Measurements from ENCODE around the gene FHAD1. TPM values are rescaled to one million over a fixed set of nuclear protein-coding genes. Genes with fewer than 3 reads are reported as not detected.

The FHAD1 gene
- total RNA-seq, 4 donors from 2014 or later, result 0.95 to 1.7 TPM; not detected in 2

DNA sequence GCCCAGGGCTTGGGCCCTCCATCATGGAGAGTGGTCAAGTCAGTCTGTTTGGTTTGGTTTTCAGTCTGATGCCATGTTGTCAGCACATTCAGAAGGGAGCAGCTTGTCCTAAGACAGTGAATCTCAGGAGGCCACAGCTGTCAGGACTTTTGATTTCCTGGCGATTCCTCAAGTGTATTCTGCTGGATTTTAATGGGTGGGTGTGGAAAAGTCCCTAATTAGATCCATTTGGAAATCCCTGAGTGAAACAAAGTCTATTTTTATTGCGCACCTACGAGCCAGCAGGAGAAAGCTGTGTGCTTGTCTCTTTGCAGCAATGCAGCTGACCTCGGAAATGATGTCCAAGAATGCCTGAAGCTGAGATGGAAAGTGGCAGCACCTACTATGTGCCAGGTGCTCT lies 21.6 kb upstream of the FHAD1 start:
- Histone ChIP-seq H3K27ac (no peak overlapping the region), H3K9me3 (no peaks in the 10 kb centered on the region), H3K4me1 (peaks cover 0 to 4% (median 0%) of the 10 kb centered on the region in 4 donors), H3K36me3 (no peaks in the 10 kb centered on the region), H3K27me3 (no peaks in the 10 kb centered on the region), H3K4me3 (no peak overlapping the region)
- TF ChIP-seq, protein P1, sequence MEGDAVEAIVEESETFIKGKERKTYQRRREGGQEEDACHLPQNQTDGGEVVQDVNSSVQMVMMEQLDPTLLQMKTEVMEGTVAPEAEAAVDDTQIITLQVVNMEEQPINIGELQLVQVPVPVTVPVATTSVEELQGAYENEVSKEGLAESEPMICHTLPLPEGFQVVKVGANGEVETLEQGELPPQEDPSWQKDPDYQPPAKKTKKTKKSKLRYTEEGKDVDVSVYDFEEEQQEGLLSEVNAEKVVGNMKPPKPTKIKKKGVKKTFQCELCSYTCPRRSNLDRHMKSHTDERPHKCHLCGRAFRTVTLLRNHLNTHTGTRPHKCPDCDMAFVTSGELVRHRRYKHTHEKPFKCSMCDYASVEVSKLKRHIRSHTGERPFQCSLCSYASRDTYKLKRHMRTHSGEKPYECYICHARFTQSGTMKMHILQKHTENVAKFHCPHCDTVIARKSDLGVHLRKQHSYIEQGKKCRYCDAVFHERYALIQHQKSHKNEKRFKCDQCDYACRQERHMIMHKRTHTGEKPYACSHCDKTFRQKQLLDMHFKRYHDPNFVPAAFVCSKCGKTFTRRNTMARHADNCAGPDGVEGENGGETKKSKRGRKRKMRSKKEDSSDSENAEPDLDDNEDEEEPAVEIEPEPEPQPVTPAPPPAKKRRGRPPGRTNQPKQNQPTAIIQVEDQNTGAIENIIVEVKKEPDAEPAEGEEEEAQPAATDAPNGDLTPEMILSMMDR (IDR thresholded peaks at IDR 0.05), result no peak
- no peak for TF ChIP-seq POLR2A (IDR thresholded peaks at IDR 0.05)
- DNase-seq, result no peak

DNA sequence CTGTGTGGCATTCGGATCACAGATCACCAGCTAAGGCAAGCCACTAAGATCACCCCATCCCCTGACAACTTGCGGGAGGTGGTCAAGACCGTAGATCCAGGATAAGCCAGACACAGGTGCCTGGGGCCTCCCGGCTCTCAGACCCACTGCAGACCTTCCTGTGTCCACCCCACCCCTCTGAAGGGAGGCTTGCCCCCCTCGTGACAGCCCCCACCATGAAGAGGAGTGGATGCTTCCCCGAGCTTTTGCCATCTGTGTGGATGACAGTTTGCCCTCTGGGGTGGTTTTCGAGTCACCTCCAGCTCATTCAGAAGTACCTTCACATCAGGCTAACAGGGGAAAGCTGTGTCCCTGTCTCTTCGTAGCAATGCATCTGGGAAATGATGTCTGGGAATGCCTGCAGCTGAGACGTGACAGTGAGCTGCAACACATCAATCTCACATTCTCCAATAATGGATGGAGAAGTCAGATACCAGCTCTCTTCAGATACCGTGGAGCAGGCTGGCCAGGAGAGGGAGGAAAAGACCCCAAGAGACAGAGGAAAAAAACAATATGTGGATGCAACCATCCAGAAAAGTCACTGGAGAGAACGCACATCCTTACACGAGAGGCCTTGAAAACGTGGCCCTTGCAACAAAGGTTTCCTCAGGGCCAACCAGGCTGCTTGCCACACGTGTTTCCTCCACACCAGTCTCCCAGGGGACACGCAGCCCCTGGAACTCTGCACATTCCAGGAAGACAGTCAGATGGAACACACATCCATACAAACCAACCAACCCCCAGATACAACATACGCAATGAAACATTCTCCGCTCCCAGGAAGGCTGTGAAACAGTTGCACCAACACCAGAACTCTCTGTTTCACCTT lies 20.4 kb upstream of the FHAD1 start:
- H3K9me3 ChIP-seq, result no peaks in the 10 kb centered on the region

GRCh38 chr1:15229707-15230131 lies 17.3 kb upstream of the FHAD1 start:
- Histone ChIP-seq H3K9me3 (no peaks in the 10 kb centered on the region), H3K27me3 (no peaks in the 10 kb centered on the region), H3K4me3 (no peak overlapping the region), H3K27ac (no peak overlapping the region), H3K36me3 (no peaks in the 10 kb centered on the region), H3K4me1 (no peaks in the 10 kb centered on the region)
- TF ChIP-seq, protein P1 (IDR thresholded peaks at IDR 0.05), result peak in 2 of 6 experiments; percentile 20 to 34
- no peak for TF ChIP-seq POLR2A (IDR thresholded peaks at IDR 0.05)
- DNase-seq, result peak in 1 of 3 donors; percentile 58

More for the DNA sequence above, 20.4 kb upstream of the FHAD1 start:
- no peak overlapping the region for H3K4me3 ChIP-seq
- no peaks in the 10 kb centered on the region for H3K27me3 ChIP-seq
- H3K4me1 ChIP-seq, result peaks cover 0 to under 1% (median 0%) of the 10 kb centered on the region in 4 donors
- no peaks in the 10 kb centered on the region for H3K36me3 ChIP-seq
- no peak for DNase-seq
- no peak overlapping the region for H3K27ac ChIP-seq
- no peak for TF ChIP-seq POLR2A (IDR thresholded peaks at IDR 0.05)
- TF ChIP-seq, protein P1 (IDR thresholded peaks at IDR 0.05), result no peak

DNA sequence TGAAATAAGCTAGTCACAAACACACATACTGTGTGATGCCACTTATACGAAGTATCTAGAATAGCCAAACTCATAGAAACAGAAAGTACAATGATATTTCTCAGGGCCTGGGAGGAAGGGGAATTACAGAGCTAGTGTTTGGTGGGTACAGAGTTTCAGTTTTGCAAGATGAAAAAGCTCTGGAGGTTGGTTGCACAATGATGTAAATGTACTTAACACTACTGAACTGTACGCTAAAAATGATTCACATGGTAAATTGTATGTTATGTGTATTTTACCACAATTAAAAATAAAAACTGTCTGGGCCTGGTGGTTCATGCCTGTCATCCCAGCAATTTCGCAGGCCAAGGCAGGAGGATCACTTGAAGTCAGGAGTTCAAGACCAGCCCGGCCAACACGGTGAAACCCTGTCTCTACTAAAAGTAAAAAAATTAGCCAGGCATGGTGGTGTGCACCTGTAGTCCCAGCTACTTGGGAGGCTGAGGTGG lies 15.3 kb upstream of the FHAD1 start:
- H3K9me3 ChIP-seq, result no peaks in the 10 kb centered on the region
- H3K36me3 ChIP-seq, result no peaks in the 10 kb centered on the region
- H3K4me3 ChIP-seq, result no peak overlapping the region
- TF ChIP-seq POLR2A (IDR thresholded peaks at IDR 0.05), result no peak
- TF ChIP-seq, protein P1 (IDR thresholded peaks at IDR 0.05), result no peak
- H3K27ac ChIP-seq, result no peak overlapping the region
- H3K27me3 ChIP-seq, result no peaks in the 10 kb centered on the region
- DNase-seq, result no peak
- H3K4me1 ChIP-seq, result no peaks in the 10 kb centered on the region

DNA sequence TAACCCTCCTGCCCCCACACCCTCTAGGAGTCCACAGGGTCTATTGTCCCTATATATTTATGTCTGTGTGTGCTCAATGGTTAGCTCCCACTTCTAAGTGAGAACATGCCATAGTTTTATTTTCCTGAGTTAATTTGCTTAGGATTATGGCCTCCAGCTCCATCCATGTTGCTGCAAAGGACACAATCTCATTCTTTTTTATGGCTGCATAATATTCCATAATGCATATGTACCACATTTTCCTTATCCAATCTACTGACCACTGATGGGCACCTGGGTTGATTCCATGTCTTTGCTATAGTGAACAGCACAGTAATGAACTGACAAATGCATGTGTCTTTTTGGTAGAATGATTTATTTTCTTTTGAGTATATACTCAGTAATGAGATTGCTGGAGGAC lies 13.3 kb upstream of the FHAD1 start:
- Histone ChIP-seq H3K27me3 (no peaks in the 10 kb centered on the region), H3K4me3 (no peak overlapping the region), H3K36me3 (no peaks in the 10 kb centered on the region), H3K27ac (no peak overlapping the region), H3K9me3 (no peaks in the 10 kb centered on the region), H3K4me1 (no peaks in the 10 kb centered on the region)
- no peak for DNase-seq
- TF ChIP-seq POLR2A (IDR thresholded peaks at IDR 0.05), result no peak
- TF ChIP-seq, protein P1 (IDR thresholded peaks at IDR 0.05), result no peak

All from Peyer's patch (tissue), 4 donors.